GM19372 (cell line): ENCODE results near the gene PDZD2.
"Not testable (repeated sequence)": the region's sequence is repeated elsewhere in the genome, so short reads cannot be mapped to it uniquely, and the experiment has no call there.

Source experiments
- ATAC-seq: cut with Tn5 transposase; IDR thresholded peaks from one replicate; pipeline ENCODE4 v1.9.1; 2021; ENCODE audit warnings: mild to moderate bottlenecking, low read depth, moderate library complexity; ENCODE audit not compliant: unreplicated experiment

The PDZD2 gene

GRCh38 chr5:31954091-31954490 lies 315.2 kb downstream of the PDZD2 start:
- no peak for ATAC-seq

- ATAC-seq: no peak
Measured at GRCh38 chr5:31957151-31957550, 318.2 kb downstream of the PDZD2 start.

- no peak for ATAC-seq
Measured at GRCh38 chr5:31962351-31962751, 323.4 kb downstream of the PDZD2 start.

GRCh38 chr5:31962871-31963307 lies 324.0 kb downstream of the PDZD2 start:
- no peak for ATAC-seq

- no peak for ATAC-seq
Measured at GRCh38 chr5:31963358-31964006, 324.6 kb downstream of the PDZD2 start.

- no peak for ATAC-seq
Measured at GRCh38 chr5:31964007-31964360, 325.1 kb downstream of the PDZD2 start.

GRCh38 chr5:31965227-31965626 lies 326.3 kb downstream of the PDZD2 start:
- no peak for ATAC-seq

- no peak for ATAC-seq
Measured at GRCh38 chr5:31966936-31967335, 328.0 kb downstream of the PDZD2 start.

GRCh38 chr5:31967461-31967860 lies 328.5 kb downstream of the PDZD2 start:
- ATAC-seq: no peak

- no peak for ATAC-seq
Measured at GRCh38 chr5:31972558-31972957, 333.6 kb downstream of the PDZD2 start.

- ATAC-seq: not testable (repeated sequence)
Measured at GRCh38 chr5:31975189-31975612, 336.3 kb downstream of the PDZD2 start.

GRCh38 chr5:31976169-31976568 lies 337.2 kb downstream of the PDZD2 start:
- ATAC-seq: no peak

GRCh38 chr5:31981361-31981945 lies 342.5 kb downstream of the PDZD2 start:
- ATAC-seq: no peak

- ATAC-seq: no peak
Measured at GRCh38 chr5:31982027-31982426, 343.1 kb downstream of the PDZD2 start.

GRCh38 chr5:31982621-31983020 lies 343.7 kb downstream of the PDZD2 start:
- no peak for ATAC-seq

GRCh38 chr5:31983851-31984250 lies 344.9 kb downstream of the PDZD2 start:
- ATAC-seq: no peak

- ATAC-seq: no peak
Measured at GRCh38 chr5:31984691-31985090, 345.8 kb downstream of the PDZD2 start.

GRCh38 chr5:31986101-31986500 lies 347.2 kb downstream of the PDZD2 start:
- ATAC-seq: no peak

- no peak for ATAC-seq
Measured at GRCh38 chr5:31987985-31988710, 349.2 kb downstream of the PDZD2 start.

- ATAC-seq: no peak
Measured at GRCh38 chr5:31990081-31990650, 351.2 kb downstream of the PDZD2 start.

- no peak for ATAC-seq
Measured at GRCh38 chr5:31990701-31991110, 351.8 kb downstream of the PDZD2 start.
